ENCODE data around the gene NLN.

NLN gene

GRCh38 chr5:65819905-65820240 is 97.9 kb downstream of the NLN start:
- no peaks in the 10 kb centered on the region for H4K20me1 ChIP-seq (ENCODE audit: insufficient read depth, low read length)
- H3K9ac ChIP-seq (ENCODE audit: low read length): no peak overlapping the region
- H3K9me2 ChIP-seq (replicated peaks; ENCODE audit: insufficient read depth, low read length): no peaks in the 10 kb centered on the region
- peak overlapping the region; percentile 36; the same call in 1 of the 2 replicates for H3K4me2 ChIP-seq (ENCODE audit: low read depth, low read length)
- no peak for DNase-seq
- H3K79me2 ChIP-seq (ENCODE audit: low read length): no peaks in the 10 kb centered on the region
- no peaks in the 10 kb centered on the region for H3K9me3 ChIP-seq (replicated peaks; ENCODE audit: insufficient read depth, low read length)
- peaks cover 9% of the 10 kb centered on the region for H3F3A ChIP-seq (ENCODE audit: insufficient read depth, low read length)
- H3K27ac ChIP-seq (ENCODE audit: low read length): no peak overlapping the region
- TF ChIP-seq EZH2 (optimal IDR thresholded peaks at IDR 0.05; ENCODE audit: low read depth, low read length) (no peak), CTCF (IDR thresholded peaks at IDR 0.05; ENCODE audit: low read length) (no peak), EZH2phosphoT487 (IDR thresholded peaks at IDR 0.05; ENCODE audit: low read length) (no peak)
- no peaks in the 10 kb centered on the region for H3K36me3 ChIP-seq (replicated peaks; ENCODE audit: insufficient read depth, low read length)
- H3K4me3 ChIP-seq (ENCODE audit: low read length): no peak overlapping the region
- H2AFZ ChIP-seq (ENCODE audit: low read length): no peak overlapping the region
- no peaks in the 10 kb centered on the region for H3K27me3 ChIP-seq (replicated peaks; ENCODE audit: insufficient read depth, low read length)
- H3K4me1 ChIP-seq (ENCODE audit: low read length): peaks cover 52% of the 10 kb centered on the region

DNA sequence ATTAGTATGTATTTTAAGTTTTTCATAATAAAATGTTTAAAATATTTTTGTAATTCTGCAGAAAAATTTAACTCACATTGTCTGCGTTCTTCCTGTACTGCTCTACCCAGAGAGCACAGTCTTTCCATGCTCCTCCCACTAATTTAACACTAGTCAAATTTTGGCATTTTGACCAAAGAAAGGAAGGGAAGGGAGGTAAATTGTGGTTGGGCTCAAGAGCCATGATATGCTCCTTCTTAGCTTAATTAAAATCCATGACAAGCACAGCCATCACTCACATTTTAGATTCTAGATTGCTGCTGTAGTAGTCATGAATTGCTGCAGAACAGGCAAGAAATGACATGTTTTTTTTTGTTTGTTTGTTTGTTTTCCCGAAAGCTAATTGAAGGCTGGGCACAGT is 98.4 kb downstream of the NLN start:
- Histone ChIP-seq H3K4me3 (ENCODE audit: low read length) (no peak overlapping the region), H4K20me1 (ENCODE audit: insufficient read depth, low read length) (no peaks in the 10 kb centered on the region), H3F3A (ENCODE audit: insufficient read depth, low read length) (peaks cover 14% of the 10 kb centered on the region), H3K36me3 (replicated peaks; ENCODE audit: insufficient read depth, low read length) (no peaks in the 10 kb centered on the region), H3K9ac (ENCODE audit: low read length) (no peak overlapping the region), H3K4me1 (ENCODE audit: low read length) (peaks cover 57% of the 10 kb centered on the region), H3K79me2 (ENCODE audit: low read length) (no peaks in the 10 kb centered on the region), H3K9me2 (replicated peaks; ENCODE audit: insufficient read depth, low read length) (no peaks in the 10 kb centered on the region), H2AFZ (ENCODE audit: low read length) (no peak overlapping the region), H3K9me3 (replicated peaks; ENCODE audit: insufficient read depth, low read length) (no peaks in the 10 kb centered on the region), H3K27ac (ENCODE audit: low read length) (no peak overlapping the region), H3K4me2 (ENCODE audit: low read depth, low read length) (no peak overlapping the region), H3K27me3 (replicated peaks; ENCODE audit: insufficient read depth, low read length) (no peaks in the 10 kb centered on the region)
- TF ChIP-seq EZH2phosphoT487 (IDR thresholded peaks at IDR 0.05; ENCODE audit: low read length) (no peak), CTCF (IDR thresholded peaks at IDR 0.05; ENCODE audit: low read length) (no peak), EZH2 (optimal IDR thresholded peaks at IDR 0.05; ENCODE audit: low read depth, low read length) (no peak)
- DNase-seq: no peak

GRCh38 chr5:65821966-65822365 is 100.0 kb downstream of the NLN start:
- Histone ChIP-seq H3K4me2 (ENCODE audit: low read depth, low read length) (peak overlapping the region; percentile 76), H2AFZ (ENCODE audit: low read length) (peak overlapping the region; percentile 46; the same call in 1 of the 2 replicates), H3K79me2 (ENCODE audit: low read length) (no peaks in the 10 kb centered on the region), H3K4me3 (ENCODE audit: low read length) (peak overlapping the region; percentile 24; the same call in 1 of the 2 replicates), H3K27me3 (replicated peaks; ENCODE audit: insufficient read depth, low read length) (no peaks in the 10 kb centered on the region), H3K9me2 (replicated peaks; ENCODE audit: insufficient read depth, low read length) (no peaks in the 10 kb centered on the region), H3K9ac (ENCODE audit: low read length) (peak overlapping the region; percentile 20; the same call in 1 of the 2 replicates), H3K27ac (ENCODE audit: low read length) (peak overlapping the region; percentile 65; the same call in 1 of the 2 replicates), H4K20me1 (ENCODE audit: insufficient read depth, low read length) (no peaks in the 10 kb centered on the region), H3K36me3 (replicated peaks; ENCODE audit: insufficient read depth, low read length) (no peaks in the 10 kb centered on the region), H3K4me1 (ENCODE audit: low read length) (peaks cover 71% of the 10 kb centered on the region), H3F3A (ENCODE audit: insufficient read depth, low read length) (peaks cover 16% of the 10 kb centered on the region), H3K9me3 (replicated peaks; ENCODE audit: insufficient read depth, low read length) (no peaks in the 10 kb centered on the region)
- TF ChIP-seq EZH2phosphoT487 (IDR thresholded peaks at IDR 0.05; ENCODE audit: low read length) (no peak), EZH2 (optimal IDR thresholded peaks at IDR 0.05; ENCODE audit: low read depth, low read length) (no peak), CTCF (IDR thresholded peaks at IDR 0.05; ENCODE audit: low read length) (no peak)
- no peak for DNase-seq
